Myocyte (in vitro differentiated cells): ENCODE measurements around the gene KCNIP4. TPM values are rescaled to one million over a fixed set of nuclear protein-coding genes. Genes with fewer than 3 reads are reported as not detected.

Source experiments
- DNase-seq: peaks from one replicate; pipeline ENCODE4 v3.0.0-alpha.2; 2012; ENCODE audit warnings: low read depth
- total RNA-seq: library from RNA; depleted of rRNA; stranded (reverse); fragments of >200 nt; gene quantifications from 2 replicates; pipeline ENCODE4 v1.2.3, GENCODE V29; 2014

The KCNIP4 gene
- total RNA-seq, 1 donor from 2014 or later = not detected

DNA sequence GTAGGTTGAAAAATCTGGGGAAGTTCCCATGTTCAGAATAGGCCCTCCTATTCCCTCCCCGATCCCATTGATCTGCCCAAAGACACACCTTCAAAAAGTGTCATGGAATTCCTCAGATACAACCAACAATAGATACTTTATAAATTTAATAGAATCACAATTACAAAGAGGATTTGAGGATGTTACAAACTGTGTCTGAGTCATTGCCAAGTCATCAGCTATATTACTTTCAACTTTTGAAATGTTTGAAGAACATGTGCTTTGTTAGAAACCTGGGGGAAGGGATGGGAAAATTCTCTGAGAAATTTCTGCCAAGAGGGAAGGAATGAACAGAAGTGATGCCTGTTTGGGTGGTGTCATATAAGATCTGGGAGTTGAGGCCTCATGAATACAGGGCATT lies 46.7 kb downstream of the KCNIP4 start:
- peak; percentile 26 for DNase-seq

DNA sequence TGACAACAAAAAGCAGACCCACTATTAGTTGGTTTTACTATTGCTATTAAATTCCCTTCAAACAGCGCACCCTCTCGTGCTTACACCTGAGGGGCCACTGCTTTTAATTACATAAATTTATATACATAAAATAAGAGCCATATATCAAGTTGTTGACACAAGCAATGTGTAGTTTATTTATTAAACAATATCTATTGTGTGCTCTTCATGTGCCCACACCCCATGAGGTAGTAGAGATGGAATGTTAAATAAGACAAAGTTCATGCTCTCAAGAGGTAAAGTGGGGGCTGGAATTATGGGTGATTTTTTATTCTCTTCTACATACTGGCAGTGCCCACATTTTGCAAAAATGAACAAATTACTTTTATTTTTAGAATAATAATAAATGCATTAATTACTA lies 47.3 kb downstream of the KCNIP4 start:
- DNase-seq = no peak

GRCh38 chr4:21900211-21900610 lies 48.4 kb downstream of the KCNIP4 start:
- DNase-seq = no peak

DNA sequence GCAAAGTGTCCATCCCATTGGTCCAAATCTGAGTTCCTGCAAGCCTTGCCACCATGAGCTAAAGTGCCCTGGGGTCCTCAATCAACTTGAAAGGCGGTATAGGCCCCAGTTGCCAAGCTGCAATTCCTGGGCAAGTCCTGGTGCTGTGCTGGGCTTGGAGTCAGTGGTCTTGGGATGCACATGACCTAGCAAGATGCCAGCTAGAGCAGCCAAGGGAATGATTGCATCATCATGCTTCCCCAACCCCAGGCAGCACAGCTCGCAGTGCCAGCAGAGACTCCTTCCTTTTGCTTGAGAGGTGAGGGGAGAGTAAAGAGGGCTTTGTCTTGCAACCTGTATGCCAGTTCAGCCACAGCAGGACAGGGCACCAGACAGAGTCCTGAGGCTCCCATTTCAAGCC lies 50.5 kb downstream of the KCNIP4 start:
- no peak for DNase-seq

DNA sequence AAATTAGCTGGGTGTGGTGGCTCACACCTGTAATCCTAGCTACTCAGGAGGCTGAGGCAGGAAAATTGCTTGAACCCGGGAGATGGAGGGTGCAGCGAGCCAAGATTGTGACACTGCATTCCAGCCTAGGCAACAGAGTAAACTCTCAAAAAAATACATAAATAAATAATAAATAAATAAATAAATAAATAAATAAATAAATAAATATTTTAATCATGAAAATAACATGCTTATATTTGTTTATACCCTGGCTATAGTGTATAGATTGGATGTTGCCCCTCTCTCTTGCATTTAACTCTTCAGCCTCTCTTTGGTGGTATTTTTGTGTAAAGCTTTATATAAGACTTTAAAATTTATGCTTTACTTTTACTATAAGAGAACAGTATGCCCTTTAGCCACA lies 51.8 kb downstream of the KCNIP4 start:
- no peak for DNase-seq

GRCh38 chr4:21893136-21893535 lies 55.4 kb downstream of the KCNIP4 start:
- DNase-seq = no peak

- DNase-seq = no peak
Observed at GRCh38 chr4:21890231-21890630, 58.3 kb downstream of the KCNIP4 start.

- peak; percentile 17 for DNase-seq
Observed at GRCh38 chr4:21888195-21888976, 60.2 kb downstream of the KCNIP4 start.

- no peak for DNase-seq
Observed at GRCh38 chr4:21887481-21887880, 61.1 kb downstream of the KCNIP4 start.

DNA sequence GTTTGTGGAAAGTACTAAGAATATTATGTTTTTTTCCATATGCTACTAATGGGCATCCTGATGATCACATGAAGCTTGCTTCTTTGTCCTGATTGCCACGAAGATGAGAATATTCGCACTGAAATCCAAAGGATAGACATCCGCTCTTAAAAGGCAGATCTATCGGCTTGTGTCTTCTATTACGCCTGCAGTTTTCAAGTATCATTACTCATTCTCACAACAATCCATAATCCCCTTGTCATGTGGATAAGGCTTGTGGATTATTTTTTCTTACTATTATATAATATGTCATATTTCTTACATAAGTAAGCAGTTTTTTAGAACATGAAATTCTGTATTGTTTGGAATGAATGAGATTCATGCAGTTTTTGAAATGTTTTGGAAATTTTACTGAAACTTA lies 62.8 kb downstream of the KCNIP4 start:
- DNase-seq = no peak

DNA sequence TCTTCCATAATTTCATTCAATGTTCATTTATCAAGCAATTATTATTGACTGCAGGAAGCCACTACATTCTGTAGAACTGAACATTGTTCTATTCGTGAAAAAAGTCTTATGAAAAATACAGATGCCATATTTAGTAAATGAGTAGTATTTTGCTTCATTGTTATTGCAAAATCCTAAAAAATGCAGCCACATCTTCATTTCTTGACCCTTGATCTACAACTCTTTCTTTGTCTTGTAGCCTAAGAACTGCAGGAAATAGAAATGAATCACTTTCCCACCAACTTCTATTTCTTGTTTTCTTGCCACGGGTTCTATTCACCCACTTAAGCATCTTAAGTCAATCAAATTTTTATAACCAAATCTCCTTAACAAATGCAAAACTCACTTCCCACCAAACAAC lies 63.3 kb downstream of the KCNIP4 start:
- peak; percentile 21 for DNase-seq

- DNase-seq = no peak
Observed at GRCh38 chr4:21884615-21885014, 64.0 kb downstream of the KCNIP4 start.

DNA sequence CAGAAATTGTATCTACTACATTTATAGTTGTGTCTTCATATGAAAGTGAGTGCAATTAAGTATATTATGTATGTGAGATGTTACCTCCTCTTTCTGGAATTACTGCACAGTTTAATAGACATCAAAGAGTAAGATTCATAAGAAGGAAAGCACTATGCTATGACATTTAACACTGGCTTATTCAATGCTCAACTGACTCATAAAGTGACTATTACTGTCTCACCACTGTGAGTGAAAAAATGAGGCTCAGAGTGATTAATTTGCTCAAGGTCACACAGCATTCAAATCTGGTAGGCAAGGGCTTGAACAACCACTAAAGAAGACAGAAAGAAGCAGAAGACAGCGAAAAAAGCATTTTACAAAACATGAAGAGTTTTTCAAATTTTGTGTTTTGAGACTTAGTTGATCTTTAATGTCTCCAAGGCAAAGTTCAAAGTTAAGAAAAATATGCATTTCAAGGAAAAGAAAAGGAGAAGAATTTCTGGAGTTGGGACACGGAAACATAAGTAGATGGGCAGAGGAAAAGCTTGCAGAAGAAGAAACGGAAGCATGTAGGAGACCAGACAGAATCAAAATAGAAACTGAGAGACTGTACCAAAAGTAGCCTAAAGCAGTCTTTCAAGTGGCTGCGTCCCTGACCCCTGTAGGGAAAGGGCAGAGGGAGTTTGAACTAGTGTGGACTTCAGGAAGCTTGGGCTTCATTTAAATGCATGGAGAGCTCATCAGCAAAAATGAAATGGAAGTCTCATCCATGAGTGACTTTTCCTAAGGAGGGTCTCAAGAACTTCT lies 66.3 kb downstream of the KCNIP4 start:
- no peak for DNase-seq

GRCh38 chr4:21879187-21879586 lies 69.4 kb downstream of the KCNIP4 start:
- DNase-seq = peak; percentile 46

DNA sequence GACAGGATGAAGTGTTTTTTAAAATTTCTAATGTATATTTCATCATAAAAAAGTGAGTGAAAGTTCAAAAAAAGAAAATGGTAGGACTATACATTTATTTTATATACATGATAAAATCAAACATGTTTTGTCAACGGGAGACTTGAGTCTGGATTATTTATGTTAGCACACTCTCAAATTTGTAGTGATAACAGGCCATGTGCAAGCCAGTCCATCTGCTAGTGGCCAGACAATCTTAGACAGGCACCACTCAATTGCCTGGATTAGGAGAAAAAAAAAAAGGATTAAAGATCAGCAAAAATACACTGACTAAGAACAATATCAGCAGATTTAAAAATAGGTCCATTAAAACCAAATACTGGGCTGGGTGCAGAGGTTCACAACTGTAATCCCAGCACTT lies 71.9 kb downstream of the KCNIP4 start:
- DNase-seq = no peak

GRCh38 chr4:21873145-21873544 lies 75.4 kb downstream of the KCNIP4 start:
- no peak for DNase-seq

GRCh38 chr4:21872101-21872500 lies 76.5 kb downstream of the KCNIP4 start:
- no peak for DNase-seq

GRCh38 chr4:21869978-21870745 lies 78.4 kb downstream of the KCNIP4 start:
- no peak for DNase-seq

DNA sequence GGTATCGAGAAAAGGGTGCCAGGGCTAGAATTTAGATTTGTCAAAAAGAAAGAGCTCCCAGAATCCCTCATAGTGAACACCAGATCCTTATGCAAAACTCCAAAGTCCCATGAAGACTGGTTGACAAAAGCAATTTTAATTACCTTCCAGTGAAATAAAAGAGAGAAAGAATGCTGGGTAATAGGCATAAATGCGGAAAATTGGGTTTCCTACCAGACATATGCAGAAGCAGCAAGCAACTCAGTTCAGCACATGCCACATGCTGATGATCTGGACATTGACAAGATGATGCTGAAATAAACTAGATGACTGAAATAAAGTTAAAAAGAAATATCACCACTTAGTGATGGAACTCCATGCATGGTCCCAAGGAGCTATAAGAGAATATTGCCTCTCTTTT lies 83.9 kb downstream of the KCNIP4 start:
- DNase-seq = no peak

- DNase-seq = no peak
Observed at GRCh38 chr4:21862917-21863316, 85.7 kb downstream of the KCNIP4 start.

DNA sequence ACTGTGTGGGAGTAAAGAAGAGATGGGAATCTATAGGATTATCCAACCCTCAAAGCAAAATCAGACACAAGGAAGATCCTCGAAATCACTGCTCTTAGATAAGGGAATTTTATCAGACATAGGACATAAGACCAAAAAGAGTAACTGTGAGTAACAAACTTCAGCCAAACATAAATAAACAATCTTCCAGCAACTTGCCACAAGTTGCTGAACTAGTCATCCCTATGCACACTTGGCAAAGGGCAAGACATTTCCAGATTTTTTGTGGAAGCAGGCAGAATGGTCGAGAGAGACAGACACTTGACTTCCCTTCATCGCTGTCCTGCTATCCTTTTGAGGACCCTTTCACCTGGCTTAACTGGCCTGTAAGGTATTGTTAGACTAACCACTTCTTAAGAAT lies 89.6 kb downstream of the KCNIP4 start:
- peak; percentile 9 for DNase-seq

DNA sequence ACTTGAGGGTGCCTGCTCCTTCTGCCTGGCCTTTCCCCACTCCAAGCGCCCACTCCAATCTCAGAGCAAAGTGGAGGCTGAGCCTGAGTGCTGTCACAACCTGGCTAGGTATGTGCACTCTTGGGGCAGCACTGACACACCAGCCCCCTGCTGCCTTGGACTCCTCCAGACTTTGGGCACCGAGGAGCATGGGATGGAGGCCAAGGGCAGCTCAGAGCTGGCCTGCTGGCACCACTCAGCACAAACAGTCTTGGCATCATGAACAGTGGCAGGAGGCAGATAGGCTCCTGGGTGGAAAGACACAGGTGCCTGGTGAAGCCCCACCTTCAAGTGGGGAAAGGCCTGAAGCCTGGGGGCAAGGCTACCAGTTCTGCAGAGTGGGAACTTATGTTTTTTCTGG lies 91.8 kb downstream of the KCNIP4 start:
- DNase-seq = no peak
